GM18517 (cell line): Measurements from ENCODE around the gene MRPL32.

Experiments
- ATAC-seq: cut with Tn5 transposase; IDR thresholded peaks from one replicate; pipeline ENCODE4 v1.9.1; 2021; ENCODE audit warnings: mild to moderate bottlenecking, moderate library complexity; ENCODE audit not compliant: unreplicated experiment

The MRPL32 gene

DNA sequence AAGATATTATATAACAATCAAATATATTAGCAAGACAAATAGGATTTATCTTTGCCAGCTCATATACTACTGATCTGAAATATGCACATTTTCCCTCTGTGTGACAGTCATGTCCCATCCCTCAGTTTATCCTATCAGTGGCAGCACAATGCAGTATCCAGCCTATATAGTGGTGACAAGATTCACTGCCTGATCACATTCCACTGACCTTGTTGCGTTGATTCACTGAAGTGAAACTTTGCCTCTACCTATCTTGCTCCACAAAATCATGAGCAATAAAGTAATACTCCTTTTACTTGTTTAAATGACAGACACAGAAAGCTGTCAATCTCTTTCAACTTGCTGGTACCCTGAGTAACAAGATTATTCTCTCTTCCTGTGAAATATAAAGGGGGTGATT lies 6.5 kb upstream of the MRPL32 start:
- no peak for ATAC-seq

DNA sequence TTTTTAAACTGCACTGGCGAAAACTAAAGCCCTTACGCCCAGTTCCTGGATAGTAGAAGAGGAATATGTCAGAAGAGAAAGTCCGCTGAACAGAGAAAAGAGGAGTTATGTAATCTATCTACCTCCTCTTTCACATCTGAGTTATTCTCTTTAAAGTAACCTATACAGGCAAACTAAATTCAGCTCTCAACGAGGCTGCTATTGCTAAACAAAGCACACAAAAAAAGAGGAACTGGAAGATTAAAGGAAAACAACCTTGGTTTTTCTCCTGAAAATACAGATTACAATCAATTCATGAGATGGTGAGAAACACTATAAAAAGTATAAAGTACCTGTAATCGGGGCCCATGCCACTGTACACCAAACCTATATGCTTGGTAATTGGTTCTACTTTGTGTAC lies 6.0 kb upstream of the MRPL32 start:
- ATAC-seq: no peak

DNA sequence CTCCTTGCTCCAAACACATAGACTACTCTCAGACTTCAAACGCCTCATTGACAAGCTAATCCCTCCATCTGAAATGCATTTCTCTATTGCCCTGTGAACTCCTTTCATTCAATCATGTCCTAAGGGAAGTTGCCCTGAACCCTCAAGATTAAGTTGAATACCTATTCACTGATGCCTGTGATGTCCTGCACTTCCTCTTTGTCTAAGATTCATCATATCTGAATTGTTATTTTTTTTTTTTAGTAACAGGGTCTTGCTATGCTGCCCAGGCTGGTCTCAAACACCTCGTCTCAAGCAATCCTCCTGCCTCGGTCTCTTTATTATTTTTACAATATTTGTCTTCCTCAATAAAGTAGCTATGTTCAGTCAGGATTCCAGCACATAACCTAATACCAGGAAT lies 3.4 kb upstream of the MRPL32 start:
- ATAC-seq: no peak

DNA sequence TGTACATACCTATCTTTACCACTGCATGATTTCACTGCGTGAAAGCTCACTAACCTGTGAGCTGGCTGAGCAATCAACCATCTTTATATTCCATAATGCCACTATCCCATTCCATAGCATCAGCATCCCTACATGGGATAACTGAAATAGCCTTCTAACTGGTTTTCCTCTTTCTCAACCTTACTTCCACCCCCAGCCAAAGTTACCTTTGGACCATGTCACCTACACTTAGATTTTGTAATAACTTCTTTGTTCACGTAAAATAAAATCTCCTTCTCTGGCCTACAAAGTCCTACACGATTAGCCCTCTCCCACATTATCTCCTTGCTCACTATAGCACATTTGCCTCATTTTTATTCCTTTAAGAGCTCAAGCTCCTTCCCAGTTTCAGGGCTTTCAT lies 2.7 kb upstream of the MRPL32 start:
- ATAC-seq: no peak

DNA sequence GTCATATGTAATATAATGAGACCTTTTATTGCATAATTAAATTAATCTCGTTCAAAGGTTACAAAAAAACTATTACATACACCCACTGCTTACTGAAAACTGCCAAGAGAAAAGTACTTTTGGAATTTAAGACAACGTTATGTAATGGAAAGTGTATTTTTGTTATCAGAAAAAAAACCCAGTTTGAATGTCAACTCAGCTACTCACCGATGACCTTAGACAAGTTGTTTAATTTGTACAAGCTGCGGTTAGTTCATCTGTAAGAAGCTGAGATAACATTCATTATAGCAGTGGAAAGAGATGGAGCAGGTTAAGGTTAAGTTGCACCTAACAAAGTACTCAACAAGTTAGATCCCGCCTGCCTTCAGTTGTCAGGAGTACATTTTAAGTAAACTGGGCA lies 1.3 kb upstream of the MRPL32 start:
- ATAC-seq: no peak

DNA sequence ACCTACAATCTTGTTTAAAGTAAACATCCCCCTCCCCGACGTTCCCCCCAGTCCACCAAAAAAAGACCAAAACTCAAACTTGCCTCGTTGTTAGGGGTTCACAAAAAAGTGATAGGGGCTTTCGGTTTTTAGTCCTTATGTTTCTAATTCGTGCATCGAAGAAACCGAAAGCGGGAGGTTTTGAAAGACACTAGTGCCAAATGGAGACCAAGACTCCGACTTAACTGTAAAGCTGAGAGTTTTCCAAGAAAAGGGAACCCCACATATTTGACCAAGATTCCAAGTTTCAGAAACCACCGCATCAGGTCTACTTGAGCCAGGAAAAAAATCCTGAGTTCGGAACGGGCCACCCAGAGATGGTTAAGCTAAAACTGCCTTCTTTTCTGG lies 736 bp upstream of the MRPL32 start:
- ATAC-seq: no peak

DNA sequence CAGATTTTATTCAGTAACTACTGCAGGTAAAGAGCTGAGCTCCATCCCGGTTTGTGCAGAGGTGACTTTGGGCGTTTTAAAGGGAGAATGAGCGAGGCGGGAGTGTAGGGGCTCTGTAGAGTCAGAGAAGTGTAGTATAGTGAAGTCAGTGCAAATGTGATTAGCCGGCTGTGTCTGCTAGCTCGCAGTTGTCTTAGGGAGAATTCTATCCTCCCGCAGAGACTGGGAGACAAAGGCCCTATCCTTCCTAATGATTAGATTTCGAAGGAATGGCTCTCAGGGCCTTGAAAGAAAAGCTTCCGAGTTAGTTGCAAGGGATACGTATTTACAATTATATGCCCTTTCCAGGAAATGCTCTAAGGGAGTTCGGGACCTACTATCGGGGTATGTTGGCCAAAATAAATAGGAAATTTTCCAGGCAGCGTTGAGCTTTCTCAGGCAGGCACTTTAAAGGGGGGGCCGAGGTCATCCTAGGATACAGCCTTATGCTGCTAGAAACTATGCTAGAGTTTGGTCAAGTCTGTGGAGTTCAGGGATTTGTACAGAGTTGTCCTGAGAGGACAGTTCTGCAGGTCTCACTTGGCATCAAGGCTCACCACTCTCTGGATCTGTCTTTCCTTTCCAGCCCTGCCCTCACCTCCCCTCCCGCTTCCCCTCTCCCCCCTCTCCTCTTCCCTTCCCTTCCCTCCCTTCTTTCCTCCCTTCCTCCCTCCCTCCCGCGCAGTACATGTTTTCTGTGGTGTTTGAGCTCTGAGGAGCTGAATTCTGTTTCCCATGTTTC lies 825 bp downstream of the MRPL32 start:
- no peak for ATAC-seq

DNA sequence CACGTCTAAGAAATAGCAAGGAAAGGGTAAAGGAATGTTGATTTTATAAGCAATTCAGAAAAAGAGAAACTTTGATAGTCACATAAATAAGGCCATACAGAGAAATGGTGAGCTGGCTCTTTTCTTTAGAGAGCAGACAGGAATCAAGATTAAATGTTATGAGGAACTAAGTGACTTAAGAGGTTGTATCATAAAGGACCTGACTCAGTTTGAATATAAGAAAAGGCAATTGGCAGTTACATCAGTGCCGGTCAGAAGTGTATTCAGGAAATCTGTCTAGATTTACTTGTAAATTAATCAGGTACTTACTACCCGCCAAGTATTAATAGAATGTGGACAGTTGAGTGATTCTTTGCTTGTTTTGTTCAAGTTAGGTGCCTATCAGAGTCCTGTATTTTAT lies 2.1 kb downstream of the MRPL32 start:
- no peak for ATAC-seq

DNA sequence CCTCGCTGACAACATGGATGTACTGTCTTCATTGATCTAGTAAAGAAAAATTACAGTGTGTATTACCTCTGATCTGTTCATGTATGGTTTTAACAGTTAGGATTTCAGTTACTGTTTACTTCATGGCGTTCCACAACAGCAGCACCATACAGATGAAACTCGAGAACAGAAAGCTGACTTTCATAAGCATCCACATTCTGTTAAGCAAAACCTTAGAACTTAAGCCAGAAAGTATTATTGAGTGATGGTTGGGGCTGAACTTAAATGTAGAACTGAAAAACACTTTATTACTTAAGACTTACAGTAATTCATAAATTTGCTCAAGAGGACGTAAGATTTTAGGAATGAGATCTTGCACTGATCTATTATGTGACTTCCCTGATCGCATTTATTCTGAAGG lies 3.7 kb downstream of the MRPL32 start:
- no peak for ATAC-seq

DNA sequence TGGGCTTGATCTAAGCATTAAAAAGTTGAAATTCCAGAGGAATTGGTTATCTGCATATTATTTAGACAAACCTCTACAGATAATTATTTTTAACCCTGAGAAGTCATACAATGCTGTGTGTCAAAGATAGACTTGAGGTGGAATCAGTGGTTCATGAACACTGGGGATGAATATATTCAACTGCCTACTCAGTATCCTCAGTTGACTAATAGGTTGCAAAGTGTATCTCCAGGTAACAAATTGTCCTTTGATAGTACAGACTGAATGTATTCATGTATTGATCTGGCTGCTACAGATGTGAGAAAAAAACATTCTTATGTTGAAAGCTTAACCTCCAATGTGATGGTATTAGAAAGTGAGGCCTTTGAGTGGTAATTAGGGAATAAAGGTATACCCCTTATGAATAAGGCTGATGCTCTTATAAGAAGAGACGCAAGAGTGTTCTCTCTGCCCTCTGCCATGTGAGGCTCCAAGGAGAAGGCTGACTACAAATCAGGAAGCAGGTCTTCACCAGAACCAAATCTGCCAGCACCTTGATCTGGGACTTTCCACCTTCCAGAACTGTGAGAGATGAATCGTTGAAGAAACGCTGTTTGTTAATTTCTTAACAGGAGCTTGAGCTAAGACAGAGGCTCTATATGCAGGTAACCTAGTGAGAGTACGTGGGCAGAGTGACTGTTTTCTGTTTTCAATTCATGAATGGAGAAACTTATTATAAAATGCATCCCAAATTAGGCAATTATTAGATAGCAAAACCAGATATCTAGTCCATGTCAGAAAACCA lies 7.5 kb downstream of the MRPL32 start:
- no peak for ATAC-seq

DNA sequence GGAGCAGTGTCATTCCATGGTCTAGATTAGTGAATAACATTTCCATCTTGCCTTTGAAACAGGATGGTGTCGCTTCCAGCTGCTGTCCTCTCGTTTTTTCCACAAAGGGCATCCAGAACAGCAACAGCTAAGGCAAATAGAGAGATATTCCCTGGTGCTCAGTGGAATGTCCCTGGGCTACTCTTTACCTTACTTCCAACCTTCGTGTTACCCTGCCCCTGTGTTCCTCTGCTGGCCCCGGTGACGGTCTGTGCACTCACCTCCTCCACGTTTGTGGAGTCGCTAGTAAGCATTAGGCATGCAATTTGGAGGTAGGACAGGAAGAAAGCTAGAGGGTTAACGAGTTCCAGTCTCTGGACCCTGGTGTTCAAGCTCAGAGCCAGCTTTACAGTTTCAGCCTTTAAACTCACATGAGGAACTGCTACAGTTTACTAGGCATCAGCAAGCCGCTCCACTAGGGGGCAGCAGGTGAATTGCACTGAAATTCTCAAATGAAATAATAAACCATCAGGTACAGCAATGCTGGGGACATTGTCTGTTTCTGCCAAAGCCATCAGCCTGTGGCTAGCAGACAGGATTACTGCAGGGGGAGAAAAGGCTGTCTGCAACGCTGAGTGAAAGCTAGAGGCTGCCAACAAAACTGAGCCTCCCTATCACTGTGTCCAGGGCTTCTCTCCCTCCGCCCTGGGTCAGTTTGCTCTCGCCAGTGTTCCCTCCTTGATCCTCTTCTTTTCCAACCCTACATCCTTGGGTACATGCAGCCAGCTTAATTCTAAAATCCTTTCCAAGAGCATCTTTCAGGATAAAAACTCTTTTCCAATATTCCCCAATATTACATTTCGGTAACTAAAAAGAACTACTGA lies 9.0 kb downstream of the MRPL32 start:
- ATAC-seq: peak; percentile 57

DNA sequence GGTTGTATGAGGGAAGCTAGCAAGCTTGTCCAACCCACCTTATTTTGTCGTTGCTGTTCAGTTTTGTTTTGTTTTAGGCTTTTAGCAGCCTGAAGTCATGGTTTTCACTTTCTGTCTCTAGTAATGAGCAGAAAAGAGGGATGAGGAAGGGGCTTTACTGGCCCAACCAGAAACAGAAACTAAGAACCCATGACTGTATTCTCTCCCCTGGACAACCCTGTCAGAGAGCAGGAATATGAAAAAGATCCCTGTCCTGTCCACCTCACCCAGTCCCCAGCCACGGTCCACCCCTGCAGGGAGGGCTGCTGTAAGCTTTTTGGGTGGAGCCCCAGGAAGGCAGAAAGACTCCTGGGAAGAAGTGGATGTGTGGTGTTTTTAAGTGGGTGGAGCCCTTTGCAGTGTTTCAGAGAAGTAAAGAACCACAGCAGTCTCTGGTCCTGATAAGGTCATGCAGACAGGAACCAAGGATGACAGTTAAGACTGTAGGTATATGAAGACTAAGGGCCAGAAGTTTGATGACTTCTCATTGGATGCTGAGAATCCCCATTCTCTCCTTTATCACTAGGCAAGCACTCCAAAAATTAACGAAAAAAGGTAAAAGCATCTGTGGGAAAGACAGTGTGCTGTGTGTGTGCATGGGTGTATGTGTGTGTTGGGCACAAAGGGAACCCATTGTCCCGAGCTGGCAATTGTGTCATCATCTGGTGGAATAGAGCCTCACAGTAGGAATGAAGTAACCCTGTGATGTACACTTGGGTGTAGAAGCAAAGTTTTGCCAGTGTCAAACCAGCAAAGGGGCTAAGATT lies 13.8 kb downstream of the MRPL32 start:
- no peak for ATAC-seq

DNA sequence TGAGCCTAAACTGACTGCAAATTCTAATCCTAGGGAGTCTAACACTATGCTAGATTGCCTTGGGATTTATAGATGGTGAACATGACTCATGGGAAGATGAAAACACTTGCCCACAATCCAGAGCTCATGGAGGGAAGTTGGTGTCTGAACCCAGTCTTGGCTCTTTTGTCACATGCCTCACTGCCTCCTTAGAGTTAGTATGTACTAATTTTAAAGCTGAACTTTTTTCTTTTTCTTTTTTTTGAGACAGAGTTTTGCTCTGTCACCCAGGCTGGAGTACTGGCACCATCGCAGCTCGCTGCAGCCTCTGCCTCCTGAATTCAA lies 14.4 kb downstream of the MRPL32 start:
- ATAC-seq: no peak

DNA sequence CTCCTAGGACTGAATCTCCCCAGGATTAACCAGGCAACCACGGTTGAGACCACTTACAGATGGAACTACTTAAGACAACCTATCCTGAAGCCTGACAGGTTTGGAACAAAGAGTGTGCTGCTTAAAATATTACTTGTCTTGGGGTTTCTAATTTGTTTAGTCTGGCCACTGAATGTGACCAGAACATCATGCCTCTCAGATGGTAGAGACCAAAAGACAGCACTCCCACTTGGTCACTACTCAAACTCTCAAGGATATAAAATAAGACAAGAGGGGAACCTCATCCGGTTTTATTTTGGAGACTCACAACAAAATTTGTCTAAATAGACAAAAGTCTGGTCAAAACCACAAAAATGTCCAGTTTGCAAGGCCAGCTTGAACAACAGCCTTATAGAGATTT lies 15.3 kb downstream of the MRPL32 start:
- no peak for ATAC-seq

DNA sequence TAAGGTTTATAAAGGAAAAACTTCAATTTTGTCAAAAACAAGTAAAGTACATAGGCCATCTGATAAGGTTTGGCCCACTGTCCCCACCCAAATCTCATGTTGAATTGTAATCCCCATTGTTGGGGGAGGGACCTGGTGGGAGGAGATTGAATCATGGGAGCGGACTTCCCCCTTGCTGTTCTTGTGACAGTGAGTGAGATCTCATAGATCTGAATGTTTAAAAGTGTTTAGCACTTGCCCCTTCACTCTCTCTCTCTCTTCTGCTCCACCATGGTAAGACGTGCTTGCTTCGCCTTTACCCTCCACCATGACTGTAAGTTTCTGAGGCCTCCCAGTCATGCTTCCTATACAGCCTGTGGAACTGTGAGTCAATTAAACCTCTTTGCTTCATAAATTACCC lies 18.2 kb downstream of the MRPL32 start:
- no peak for ATAC-seq

DNA sequence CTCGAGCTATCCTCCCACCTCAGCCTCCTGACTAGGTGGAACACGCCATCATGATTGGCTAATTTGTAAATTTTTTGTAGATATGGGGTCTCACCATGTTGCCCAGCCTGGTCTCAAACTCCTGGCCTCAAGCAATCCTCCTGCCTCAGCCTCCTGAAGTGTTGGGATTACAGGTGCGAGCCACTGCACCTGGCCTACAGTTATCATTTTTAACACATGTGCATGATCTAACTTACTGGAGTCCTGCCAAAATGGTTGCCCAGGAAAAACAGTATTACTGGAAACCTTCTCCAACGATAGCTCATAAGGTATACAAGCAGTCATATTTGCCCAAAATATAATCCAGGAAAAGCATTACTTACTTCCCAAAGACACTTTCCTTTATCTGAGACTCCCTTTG lies 20.2 kb downstream of the MRPL32 start:
- ATAC-seq: no peak

DNA sequence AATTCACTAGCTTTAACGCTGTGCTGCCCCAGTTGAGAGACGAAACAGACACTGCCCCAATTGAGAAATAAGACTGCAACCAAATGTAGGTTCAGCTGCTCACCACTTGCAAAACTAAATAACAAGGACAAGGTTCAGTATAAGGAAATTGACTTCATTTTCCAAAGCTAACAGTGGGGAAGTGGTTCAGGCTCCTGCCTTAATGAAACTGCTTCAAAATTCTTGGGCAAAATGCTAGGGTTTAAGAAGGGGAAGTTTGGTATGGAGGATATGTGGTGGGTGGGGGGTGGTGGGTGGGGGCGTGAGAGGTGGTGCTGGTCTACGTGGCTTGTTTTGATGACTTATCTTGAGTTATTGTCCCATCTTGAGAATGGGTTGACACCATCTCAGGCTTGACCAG lies 21.8 kb downstream of the MRPL32 start:
- no peak for ATAC-seq

DNA sequence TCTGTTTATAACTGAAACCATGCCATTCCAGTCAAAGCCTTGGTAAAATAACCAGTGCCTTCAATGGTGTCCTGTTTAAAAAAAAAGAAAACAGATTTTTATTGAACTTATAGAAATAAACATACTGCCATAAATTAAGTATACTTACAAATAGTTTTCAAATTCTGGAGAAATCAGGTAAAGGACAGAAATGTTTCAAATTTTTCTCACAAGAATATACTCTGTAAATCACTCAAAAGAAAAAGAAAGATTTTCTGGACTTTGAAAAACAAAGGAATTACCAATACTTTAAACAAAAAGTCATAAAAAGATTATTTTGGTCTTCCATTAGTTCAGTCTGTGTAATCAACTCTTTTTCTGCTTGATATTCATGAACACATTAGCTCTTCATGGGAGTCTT lies 23.9 kb downstream of the MRPL32 start:
- no peak for ATAC-seq

DNA sequence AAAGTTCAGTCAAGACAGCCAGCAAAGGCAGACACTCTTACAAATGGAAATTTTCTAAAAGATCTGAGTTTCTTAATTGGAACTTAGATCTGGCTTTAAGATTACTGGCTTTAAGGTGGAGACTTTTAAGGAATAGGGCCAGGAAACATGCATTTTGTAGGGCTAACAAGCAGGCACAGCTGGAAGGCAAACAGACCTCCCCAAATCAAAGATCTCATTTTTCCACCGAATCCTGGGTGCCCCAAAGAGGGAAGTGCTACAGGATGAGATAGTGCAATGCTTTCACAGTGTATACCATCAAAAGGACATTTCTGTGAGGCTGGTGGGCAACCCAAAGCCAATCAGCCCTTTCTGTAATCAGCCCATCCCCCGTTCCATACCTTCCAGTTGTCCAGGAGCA lies 27.4 kb downstream of the MRPL32 start:
- no peak for ATAC-seq

DNA sequence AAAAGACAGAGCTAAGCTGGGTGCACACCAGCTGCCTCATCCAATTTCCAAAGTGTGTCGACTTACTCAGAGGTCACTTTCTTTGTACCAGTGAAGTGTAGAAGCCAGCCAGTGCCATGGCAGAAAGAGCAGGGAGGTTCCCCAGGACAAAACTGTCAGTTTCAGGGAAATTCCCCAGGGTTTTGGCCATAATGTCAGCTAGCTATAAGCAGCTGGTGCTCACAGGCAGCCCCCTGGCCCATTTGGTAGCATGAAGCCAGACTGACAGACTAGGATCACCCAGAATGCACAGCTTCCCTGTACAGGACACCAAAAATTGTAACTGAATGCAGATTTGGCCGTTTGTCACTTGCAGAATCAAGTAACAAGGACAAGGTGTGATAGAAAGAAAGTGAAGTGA lies 28.6 kb downstream of the MRPL32 start:
- ATAC-seq: no peak

DNA sequence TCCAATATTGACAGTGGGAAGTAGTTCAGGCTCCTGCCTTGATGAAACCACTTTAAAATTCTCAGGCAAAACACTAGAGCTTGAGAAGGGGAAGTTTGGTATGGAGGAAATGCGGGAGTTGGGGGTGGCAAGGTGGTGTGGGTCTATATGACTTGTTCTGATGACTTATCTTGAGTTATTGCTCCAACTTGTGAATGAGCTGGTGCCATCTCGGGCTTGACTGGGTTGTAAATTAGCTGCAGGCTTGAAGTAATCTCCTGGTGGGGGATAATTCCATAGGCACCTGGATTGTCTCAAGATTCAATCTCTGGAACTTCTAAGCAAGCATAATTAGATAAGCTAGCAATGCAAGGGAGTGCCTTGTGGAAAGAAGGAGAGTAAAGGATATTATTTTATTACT lies 29.0 kb downstream of the MRPL32 start:
- no peak for ATAC-seq
